MM.1S (cell line): ENCODE results near the gene PTPRK.

Experiments
- EZH2 ChIP-seq: fragments of 300-600 bp; sonication (generic); optimal IDR thresholded peaks from 2 replicates; pipeline ENCODE3; 2017; ENCODE audit warnings: low read depth, mild to moderate bottlenecking, antibody characterized with exemption, low read length, mixed read lengths
- EZH2phosphoT487 ChIP-seq: fragments of 300-600 bp; sonication (generic); IDR thresholded peaks from 2 replicates; pipeline ENCODE4 v1.6.1; 2018; ENCODE audit warnings: antibody characterized with exemption, low read length
- TF ChIP-seq, protein P1 (sequence below): fragments of 300-600 bp; sonication (generic); IDR thresholded peaks from 2 replicates; pipeline ENCODE4 v1.5.1; 2016; ENCODE audit warnings: antibody characterized with exemption, low read length, mixed read lengths

DNA sequence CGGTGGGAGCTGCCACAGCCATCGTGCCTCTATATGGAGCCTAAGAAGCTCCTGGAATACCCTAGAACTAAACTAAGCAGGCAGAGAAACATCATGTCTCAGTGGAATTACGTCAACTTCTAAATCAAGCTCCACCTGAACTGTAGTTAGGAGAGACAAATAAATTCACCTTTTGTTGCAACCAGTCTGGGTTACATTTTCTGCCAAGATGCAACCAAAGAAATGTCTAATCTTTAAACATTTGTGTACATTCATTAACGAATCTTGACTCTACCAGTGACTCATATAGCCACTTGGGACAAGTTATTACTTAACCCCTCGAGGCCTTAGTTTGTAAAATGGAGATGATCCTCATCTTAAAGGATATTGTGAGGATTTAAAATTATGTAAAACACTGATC lies 8.9 kb downstream of the PTPRK start:
- TF ChIP-seq, protein P1, sequence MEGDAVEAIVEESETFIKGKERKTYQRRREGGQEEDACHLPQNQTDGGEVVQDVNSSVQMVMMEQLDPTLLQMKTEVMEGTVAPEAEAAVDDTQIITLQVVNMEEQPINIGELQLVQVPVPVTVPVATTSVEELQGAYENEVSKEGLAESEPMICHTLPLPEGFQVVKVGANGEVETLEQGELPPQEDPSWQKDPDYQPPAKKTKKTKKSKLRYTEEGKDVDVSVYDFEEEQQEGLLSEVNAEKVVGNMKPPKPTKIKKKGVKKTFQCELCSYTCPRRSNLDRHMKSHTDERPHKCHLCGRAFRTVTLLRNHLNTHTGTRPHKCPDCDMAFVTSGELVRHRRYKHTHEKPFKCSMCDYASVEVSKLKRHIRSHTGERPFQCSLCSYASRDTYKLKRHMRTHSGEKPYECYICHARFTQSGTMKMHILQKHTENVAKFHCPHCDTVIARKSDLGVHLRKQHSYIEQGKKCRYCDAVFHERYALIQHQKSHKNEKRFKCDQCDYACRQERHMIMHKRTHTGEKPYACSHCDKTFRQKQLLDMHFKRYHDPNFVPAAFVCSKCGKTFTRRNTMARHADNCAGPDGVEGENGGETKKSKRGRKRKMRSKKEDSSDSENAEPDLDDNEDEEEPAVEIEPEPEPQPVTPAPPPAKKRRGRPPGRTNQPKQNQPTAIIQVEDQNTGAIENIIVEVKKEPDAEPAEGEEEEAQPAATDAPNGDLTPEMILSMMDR, result no peak
- TF ChIP-seq EZH2 (no peak), EZH2phosphoT487 (no peak)
